Panc1 (cell line): Measurements from ENCODE around the gene CPAMD8.

ENCODE experiments used
- POLR2AphosphoS5 ChIP-seq: IDR thresholded peaks from 2 replicates; pipeline ENCODE4 v1.6.1; 2012; ENCODE audit warnings: mild to moderate bottlenecking, low read depth, low read length, moderate library complexity
- TF ChIP-seq, protein P1 (sequence below): fragments of 450-650 bp; IDR thresholded peaks from 2 replicates; pipeline ENCODE4 v1.5.1; 2017; ENCODE audit warnings: mild to moderate bottlenecking

DNA sequence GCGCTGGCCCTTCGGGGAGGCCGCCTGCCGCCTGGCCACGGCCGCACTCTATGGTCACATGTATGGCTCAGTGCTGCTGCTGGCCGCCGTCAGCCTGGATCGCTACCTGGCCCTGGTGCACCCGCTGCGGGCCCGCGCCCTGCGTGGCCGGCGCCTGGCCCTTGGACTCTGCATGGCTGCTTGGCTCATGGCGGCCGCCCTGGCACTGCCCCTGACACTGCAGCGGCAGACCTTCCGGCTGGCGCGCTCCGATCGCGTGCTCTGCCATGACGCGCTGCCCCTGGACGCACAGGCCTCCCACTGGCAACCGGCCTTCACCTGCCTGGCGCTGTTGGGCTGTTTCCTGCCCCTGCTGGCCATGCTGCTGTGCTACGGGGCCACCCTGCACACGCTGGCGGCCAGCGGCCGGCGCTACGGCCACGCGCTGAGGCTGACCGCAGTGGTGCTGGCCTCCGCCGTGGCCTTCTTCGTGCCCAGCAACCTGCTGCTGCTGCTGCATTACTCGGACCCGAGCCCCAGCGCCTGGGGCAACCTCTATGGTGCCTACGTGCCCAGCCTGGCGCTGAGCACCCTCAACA lies 136.6 kb downstream of the CPAMD8 start:
- TF ChIP-seq, protein P1, sequence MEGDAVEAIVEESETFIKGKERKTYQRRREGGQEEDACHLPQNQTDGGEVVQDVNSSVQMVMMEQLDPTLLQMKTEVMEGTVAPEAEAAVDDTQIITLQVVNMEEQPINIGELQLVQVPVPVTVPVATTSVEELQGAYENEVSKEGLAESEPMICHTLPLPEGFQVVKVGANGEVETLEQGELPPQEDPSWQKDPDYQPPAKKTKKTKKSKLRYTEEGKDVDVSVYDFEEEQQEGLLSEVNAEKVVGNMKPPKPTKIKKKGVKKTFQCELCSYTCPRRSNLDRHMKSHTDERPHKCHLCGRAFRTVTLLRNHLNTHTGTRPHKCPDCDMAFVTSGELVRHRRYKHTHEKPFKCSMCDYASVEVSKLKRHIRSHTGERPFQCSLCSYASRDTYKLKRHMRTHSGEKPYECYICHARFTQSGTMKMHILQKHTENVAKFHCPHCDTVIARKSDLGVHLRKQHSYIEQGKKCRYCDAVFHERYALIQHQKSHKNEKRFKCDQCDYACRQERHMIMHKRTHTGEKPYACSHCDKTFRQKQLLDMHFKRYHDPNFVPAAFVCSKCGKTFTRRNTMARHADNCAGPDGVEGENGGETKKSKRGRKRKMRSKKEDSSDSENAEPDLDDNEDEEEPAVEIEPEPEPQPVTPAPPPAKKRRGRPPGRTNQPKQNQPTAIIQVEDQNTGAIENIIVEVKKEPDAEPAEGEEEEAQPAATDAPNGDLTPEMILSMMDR: no peak
- TF ChIP-seq POLR2AphosphoS5: no peak
